ENCODE data around the gene FER1L5. TPM values are rescaled to one million over a fixed set of nuclear protein-coding genes. Genes with fewer than 3 reads are reported as not detected.

Gene FER1L5
- total RNA-seq, 2 experiments from 2014 or later: not detected

DNA sequence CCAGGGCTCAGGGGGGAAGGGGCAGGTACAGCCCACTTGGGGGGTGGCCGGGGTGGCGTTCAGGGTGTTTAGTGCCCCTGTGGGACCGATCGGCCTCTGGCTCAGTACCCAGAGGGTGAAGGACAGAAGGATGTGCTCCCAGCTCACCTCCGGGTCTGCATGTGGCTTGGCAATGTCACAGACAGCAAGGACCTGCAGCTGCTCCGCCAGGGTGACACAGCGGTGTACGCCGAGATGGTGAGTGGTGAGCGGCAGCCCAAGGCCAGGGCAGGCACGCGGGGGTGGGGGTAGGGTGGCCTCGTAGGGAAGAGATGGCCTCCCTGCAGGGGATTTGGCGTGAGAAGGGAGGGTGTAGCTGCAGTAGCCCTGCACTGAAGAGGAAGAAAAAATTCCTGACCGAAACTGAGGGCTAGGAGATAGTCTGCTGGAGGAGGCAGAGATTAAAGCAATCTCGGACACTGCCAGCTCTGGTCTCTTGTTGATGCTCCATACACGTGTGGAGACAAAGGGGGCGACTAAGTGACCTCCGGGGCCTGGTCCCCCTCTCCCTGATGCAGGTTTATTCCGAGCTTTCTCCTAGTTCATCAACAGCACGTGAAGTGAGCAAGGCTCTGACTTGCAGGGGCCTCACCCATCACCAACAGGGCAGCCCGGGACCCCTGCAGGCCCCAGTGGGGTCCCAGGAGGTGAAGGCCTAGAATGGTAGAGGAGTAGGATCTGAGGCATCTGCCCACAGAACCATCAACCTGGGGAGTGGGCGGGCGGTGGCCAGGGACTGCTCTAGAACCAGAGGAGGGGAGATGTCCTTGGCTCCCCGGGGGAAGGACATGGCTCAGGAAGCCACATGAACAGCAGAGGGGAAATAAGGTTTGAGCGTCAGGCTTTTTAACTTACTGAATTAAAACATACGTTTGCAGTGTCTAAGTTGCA is 45.4 kb downstream of the FER1L5 start:
- no peaks in the 10 kb centered on the region for H3K36me3 Mint-ChIP-seq (ENCODE audit: low read depth)
- no peaks in the 10 kb centered on the region for H3K9me3 Mint-ChIP-seq
- ChIA-PET POLR2A (no interaction called here), CTCF (no interaction called here)
- no peak overlapping the region for H3K4me3 Mint-ChIP-seq
- no peaks in the 10 kb centered on the region for H3K27me3 Mint-ChIP-seq
- no peak overlapping the region for H3K27ac Mint-ChIP-seq
- no peak for DNase-seq
- no peaks in the 10 kb centered on the region for H3K4me1 Mint-ChIP-seq

DNA sequence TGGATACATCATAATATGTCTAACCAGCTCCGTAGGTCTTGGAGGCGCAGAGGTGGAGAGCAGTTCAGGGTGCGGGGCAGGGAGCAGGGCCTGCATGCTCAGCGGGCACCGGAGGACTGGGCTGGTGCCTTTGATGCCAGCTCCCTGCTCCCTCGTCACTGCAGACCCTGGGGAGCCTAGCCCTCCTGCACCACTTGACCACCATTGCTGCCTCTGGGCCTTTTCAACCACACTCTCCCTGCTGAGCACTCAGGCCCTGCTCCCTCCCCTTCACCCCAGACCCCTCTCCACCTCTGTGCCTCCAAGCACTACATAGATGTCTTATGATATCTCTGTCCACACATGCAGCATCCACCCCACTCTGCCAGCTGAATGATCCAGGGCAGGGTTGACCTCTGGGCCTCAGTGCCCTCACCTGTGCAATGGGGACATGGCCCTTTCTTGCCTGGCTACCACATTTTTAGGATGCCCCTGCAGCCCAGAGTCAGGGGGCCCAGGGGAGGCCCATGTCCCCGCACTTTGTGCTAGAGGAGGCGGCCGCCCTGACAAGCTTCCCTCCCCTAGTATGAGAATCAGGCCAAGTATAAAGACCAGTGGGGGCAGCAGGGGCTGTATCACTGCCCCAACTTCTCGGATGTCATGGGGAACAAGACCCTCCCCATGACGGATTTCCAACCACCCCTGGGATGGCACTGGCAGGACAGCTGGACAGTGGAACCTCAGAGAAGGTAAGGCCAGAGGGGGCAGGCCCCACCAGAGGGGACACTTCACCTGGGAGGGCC is 46.3 kb downstream of the FER1L5 start:
- no peak overlapping the region for H3K27ac Mint-ChIP-seq
- H3K27me3 Mint-ChIP-seq: no peaks in the 10 kb centered on the region
- no peaks in the 10 kb centered on the region for H3K9me3 Mint-ChIP-seq
- no peak overlapping the region for H3K4me3 Mint-ChIP-seq
- H3K36me3 Mint-ChIP-seq (ENCODE audit: low read depth): no peaks in the 10 kb centered on the region
- no peak for DNase-seq
- POLR2A ChIA-PET: no interaction called here
- CTCF ChIA-PET: no interaction called here
- H3K4me1 Mint-ChIP-seq: no peaks in the 10 kb centered on the region

GRCh38 chr2:96689431-96689991 is 46.9 kb downstream of the FER1L5 start:
- no peaks in the 10 kb centered on the region for H3K36me3 Mint-ChIP-seq (ENCODE audit: low read depth)
- H3K9me3 Mint-ChIP-seq: no peaks in the 10 kb centered on the region
- POLR2A ChIA-PET: no interaction called here
- no peak for DNase-seq
- no peak overlapping the region for H3K4me3 Mint-ChIP-seq
- no peaks in the 10 kb centered on the region for H3K4me1 Mint-ChIP-seq
- H3K27me3 Mint-ChIP-seq: no peaks in the 10 kb centered on the region
- H3K27ac Mint-ChIP-seq: no peak overlapping the region
- CTCF ChIA-PET: no interaction called here

- CTCF ChIA-PET: no interaction called here
- no peak for DNase-seq
- Mint-ChIP-seq H3K27ac (no peak overlapping the region), H3K4me1 (no peaks in the 10 kb centered on the region), H3K9me3 (no peaks in the 10 kb centered on the region), H3K27me3 (no peaks in the 10 kb centered on the region), H3K36me3 (ENCODE audit: low read depth) (no peaks in the 10 kb centered on the region), H3K4me3 (no peak overlapping the region)
- POLR2A ChIA-PET: no interaction called here
Observed at GRCh38 chr2:96690306-96691021, 47.9 kb downstream of the FER1L5 start.

- no peak overlapping the region for H3K27ac Mint-ChIP-seq
- H3K4me1 Mint-ChIP-seq: no peaks in the 10 kb centered on the region
- ChIA-PET CTCF (no interaction called here), POLR2A (no interaction called here)
- no peaks in the 10 kb centered on the region for H3K36me3 Mint-ChIP-seq (ENCODE audit: low read depth)
- no peak for DNase-seq
- H3K9me3 Mint-ChIP-seq: no peaks in the 10 kb centered on the region
- no peaks in the 10 kb centered on the region for H3K27me3 Mint-ChIP-seq
- H3K4me3 Mint-ChIP-seq: no peak overlapping the region
Observed at GRCh38 chr2:96691022-96691612, 48.6 kb downstream of the FER1L5 start.

DNA sequence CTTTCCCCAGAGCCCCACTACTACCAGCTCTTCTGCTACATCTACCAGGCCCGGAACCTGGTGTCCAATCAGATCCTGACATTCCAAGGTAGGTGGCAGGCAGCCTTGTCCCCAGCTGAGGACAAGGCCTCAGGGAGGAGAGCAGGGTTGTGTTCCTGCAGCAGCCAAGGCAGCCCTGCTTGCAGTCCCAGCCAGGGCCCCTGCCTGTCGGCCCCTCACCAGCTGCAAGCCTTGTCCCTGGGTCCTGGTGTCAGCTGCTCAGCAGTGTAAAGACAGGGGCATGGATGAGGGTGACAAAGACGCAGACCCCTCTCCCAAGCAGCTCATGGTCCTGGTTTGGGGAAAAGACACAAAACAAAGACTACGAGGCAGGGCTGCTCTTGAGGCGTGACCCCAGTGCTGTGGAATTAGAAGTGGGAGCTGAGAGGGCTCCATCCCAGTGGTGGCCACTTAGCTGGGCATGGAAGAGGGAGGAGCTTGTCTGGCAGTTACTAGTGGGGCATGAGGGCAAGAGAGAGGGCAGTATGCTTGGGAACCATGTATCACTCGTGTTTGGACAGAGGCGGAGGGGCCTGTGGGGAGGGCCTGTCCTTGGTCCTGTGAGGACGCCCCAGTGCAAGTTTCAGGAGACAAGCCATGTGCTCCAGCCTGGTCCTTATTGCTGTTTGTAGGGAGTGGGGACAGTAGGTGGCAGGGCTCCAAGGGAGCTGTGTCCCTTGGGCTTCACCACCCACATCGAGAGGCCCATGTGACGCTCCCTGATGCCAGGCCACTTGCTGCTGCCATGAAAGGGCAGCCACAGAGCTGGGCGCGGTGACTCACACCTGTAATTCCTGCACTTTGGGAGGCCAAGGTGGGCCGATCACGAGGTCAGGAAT is 49.8 kb downstream of the FER1L5 start:
- H3K36me3 Mint-ChIP-seq (ENCODE audit: low read depth): no peaks in the 10 kb centered on the region
- no peaks in the 10 kb centered on the region for H3K9me3 Mint-ChIP-seq
- H3K4me3 Mint-ChIP-seq: no peak overlapping the region
- no peak overlapping the region for H3K27ac Mint-ChIP-seq
- CTCF ChIA-PET: interaction anchor here (0.6 kb wide), 1 partner anchor 63 kb away, joined by 3 read pairs; no protein-coding TSS in a partner anchor
- POLR2A ChIA-PET: no interaction called here
- DNase-seq: no peak
- H3K27me3 Mint-ChIP-seq: no peaks in the 10 kb centered on the region
- no peaks in the 10 kb centered on the region for H3K4me1 Mint-ChIP-seq

DNA sequence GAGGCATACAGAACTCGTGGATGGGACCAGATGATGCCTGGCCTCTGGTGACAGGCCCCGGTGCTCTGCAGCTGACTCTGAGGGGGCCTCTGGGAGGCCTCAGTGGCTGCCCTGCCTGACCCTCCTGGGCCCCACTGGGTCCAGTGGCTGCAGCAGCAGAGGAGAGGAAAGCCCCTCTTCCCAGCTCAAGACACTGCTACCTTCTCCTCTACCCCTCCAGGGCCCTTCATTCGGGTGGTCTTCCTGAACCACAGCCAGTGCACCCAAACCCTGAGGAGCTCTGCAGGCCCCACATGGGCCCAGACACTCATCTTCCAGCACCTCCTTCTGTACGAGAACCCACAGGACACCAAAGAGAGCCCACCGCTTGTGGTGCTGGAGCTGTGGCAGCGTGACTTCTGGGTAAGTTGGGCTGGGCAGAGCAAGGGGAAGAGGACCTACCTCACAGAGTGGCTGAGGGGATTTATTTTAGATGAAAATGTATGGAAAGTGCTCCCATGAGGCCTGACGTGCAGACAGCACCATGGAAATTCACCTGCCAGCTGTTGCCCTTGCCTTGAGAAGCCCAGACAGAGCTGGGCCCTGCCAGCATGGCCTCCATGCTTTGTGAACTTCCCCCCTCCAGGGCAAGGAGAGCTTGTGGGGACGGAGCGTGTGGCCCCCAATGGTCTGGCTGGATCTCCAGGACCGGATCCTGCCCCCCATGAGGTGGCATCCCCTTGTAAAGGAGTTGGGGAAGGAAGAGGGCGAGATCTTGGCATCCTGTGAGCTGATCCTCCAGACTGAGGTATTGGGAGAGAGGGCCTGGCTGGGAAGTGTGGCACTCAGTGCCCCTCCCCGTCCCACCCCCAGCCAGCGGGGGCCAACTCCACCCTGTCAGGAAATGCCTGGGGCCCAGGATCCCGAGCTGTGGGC is 51.0 kb downstream of the FER1L5 start:
- H3K27ac Mint-ChIP-seq: no peak overlapping the region
- DNase-seq: no peak
- H3K27me3 Mint-ChIP-seq: no peaks in the 10 kb centered on the region
- POLR2A ChIA-PET: no interaction called here
- CTCF ChIA-PET: no interaction called here
- no peaks in the 10 kb centered on the region for H3K4me1 Mint-ChIP-seq
- H3K36me3 Mint-ChIP-seq (ENCODE audit: low read depth): no peaks in the 10 kb centered on the region
- H3K9me3 Mint-ChIP-seq: no peaks in the 10 kb centered on the region
- H3K4me3 Mint-ChIP-seq: no peak overlapping the region

DNA sequence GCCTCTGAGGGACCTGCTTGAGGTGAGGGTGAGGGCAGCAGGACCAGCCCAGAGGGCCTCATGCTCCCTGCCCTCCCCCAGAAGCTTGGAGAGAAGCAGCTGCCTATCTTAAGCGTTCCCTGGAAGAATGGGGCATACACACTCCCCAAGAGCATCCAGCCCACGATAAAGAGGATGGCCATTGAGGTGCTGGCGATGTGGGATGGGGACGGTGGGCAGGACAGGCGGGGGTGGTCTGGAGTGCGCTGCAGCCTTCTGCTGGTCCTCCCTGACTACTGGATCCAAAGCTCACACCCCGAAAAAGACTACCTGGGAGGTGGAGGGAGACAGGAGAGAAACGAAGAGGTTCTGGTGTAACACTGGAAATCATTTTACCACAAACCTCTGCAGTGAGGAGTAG is 51.7 kb downstream of the FER1L5 start:
- H3K27me3 Mint-ChIP-seq: no peaks in the 10 kb centered on the region
- no peak overlapping the region for H3K27ac Mint-ChIP-seq
- H3K4me1 Mint-ChIP-seq: no peaks in the 10 kb centered on the region
- H3K36me3 Mint-ChIP-seq (ENCODE audit: low read depth): no peaks in the 10 kb centered on the region
- no peak for DNase-seq
- no peaks in the 10 kb centered on the region for H3K9me3 Mint-ChIP-seq
- ChIA-PET CTCF (no interaction called here), POLR2A (no interaction called here)
- no peak overlapping the region for H3K4me3 Mint-ChIP-seq

DNA sequence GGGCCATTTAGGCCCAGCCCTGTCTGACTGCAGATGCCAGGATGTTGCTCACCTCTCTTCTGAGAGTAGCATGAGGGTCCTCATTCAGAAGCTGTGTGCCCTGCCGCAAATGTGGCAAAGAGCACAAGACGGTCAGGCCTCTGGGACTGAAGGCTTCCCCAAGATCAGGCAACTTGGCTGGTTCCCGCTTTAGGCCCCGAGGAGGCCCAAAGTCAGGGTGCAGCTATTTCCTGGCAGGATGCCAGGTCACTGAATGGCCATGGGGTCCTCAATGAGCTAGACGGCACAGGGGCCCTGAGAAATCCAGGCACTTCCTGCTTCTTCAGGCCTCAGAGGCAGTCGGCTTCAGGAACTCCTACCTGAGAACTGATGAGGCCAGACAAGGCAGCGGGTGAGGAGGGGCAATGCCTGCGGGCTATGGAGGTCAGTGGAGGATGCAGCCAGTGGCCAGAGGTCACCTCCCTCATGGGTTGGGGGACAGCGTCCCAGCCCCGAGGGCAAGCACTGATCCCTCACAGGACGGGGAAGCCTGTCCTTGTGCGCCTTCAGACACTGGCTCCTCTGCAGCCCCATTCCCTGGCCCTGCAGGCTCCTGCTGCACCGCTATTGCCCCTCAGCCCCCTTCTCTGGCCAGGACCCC is 52.4 kb downstream of the FER1L5 start:
- no peaks in the 10 kb centered on the region for H3K27me3 Mint-ChIP-seq
- H3K4me3 Mint-ChIP-seq: no peak overlapping the region
- no peaks in the 10 kb centered on the region for H3K4me1 Mint-ChIP-seq
- H3K27ac Mint-ChIP-seq: no peak overlapping the region
- no peaks in the 10 kb centered on the region for H3K9me3 Mint-ChIP-seq
- DNase-seq: no peak
- no peaks in the 10 kb centered on the region for H3K36me3 Mint-ChIP-seq (ENCODE audit: low read depth)
- CTCF ChIA-PET: no interaction called here
- POLR2A ChIA-PET: no interaction called here

DNA sequence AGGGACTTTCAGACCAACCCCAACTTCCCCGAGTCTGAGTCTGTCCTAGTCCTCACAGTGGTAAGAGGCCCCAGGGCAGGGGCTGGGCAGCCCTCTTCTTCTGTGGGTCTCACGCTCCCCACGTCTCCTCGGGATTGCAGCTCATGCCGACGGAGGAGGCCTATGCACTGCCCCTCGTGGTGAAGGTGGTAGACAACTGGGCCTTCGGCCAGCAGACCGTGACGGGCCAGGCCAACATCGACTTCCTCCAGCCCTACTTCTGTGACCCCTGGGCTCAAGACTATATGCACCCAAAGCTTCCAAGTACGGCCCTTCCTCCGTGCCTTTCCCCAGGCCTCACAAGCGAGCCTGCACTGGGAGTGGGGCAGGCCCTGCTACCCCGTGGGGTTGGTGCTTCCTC is 53.0 kb downstream of the FER1L5 start:
- no peaks in the 10 kb centered on the region for H3K27me3 Mint-ChIP-seq
- POLR2A ChIA-PET: no interaction called here
- no peaks in the 10 kb centered on the region for H3K9me3 Mint-ChIP-seq
- CTCF ChIA-PET: no interaction called here
- no peak for DNase-seq
- H3K4me3 Mint-ChIP-seq: no peak overlapping the region
- no peaks in the 10 kb centered on the region for H3K4me1 Mint-ChIP-seq
- no peaks in the 10 kb centered on the region for H3K36me3 Mint-ChIP-seq (ENCODE audit: low read depth)
- no peak overlapping the region for H3K27ac Mint-ChIP-seq

DNA sequence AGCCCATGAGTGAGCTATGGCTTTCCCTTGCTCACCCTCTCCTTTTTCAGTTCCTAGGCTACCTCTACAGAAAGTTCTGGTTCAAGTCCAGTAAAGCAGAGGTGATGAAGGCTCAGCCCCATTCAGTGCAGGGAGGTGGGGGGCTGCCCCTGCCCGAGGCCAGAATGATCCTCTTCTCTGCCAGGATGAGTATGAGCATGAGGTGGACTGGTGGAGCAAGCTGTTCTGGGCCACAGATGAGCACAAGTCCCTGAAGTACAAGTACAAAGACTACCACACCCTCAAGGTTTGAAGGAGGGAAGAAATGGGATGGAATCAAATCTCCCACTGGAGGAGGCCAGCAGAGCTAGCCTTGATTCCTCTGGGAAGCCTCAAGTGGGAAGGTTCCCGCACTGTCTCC is 54.9 kb downstream of the FER1L5 start:
- DNase-seq: no peak
- no peaks in the 10 kb centered on the region for H3K4me1 Mint-ChIP-seq
- no peaks in the 10 kb centered on the region for H3K27me3 Mint-ChIP-seq
- CTCF ChIA-PET: no interaction called here
- no peak overlapping the region for H3K4me3 Mint-ChIP-seq
- no peak overlapping the region for H3K27ac Mint-ChIP-seq
- H3K9me3 Mint-ChIP-seq: no peaks in the 10 kb centered on the region
- POLR2A ChIA-PET: no interaction called here
- no peaks in the 10 kb centered on the region for H3K36me3 Mint-ChIP-seq (ENCODE audit: low read depth)
